H1 (cell line): ENCODE data around the gene INTU. TPM values are rescaled to one million over a fixed set of nuclear protein-coding genes. Genes with fewer than 3 reads are reported as not detected.

Experiments
- JUN ChIP-seq: IDR thresholded peaks from 2 replicates; pipeline ENCODE4 v1.6.1; 2011; ENCODE audit warnings: low read depth, mild to moderate bottlenecking, improper control_type of control experiment, low read length
- SP1 ChIP-seq: IDR thresholded peaks from 2 replicates; pipeline ENCODE4 v1.6.1; 2011; ENCODE audit warnings: low read depth, low read length
- TEAD4 ChIP-seq: IDR thresholded peaks from 2 replicates; pipeline ENCODE4 v1.6.1; 2012; ENCODE audit warnings: low read depth, low read length, inconsistent platforms, mixed read lengths
- polyA plus RNA-seq, 7 experiments: library from polyadenylated mRNA; depleted of rRNA in 3 of 7; stranded (reverse) in 5 of 7; unstranded in 2 of 7; fragments of >200 nt in 5 of 7; fragments of 200-250 nt in 2 of 7; gene quantifications; 1 replicate in 5 of 7; 2 replicates in 1 of 7; 4 replicates in 1 of 7; pipeline versions ENCODE4 v1.2.1 to v1.2.3, GENCODE V29; 2011 to 2013; ENCODE audit warnings: missing spikeins in 2 of 7, mixed read lengths in 2 of 7
- total RNA-seq: library from RNA; stranded (reverse); fragmentation: NEBNext Ultra II Directional; extraction: Animal tissue kit (Norgen Biotek cat#: 25700); gene quantifications from 2 replicates; pipeline ENCODE4 v1.2.1, GENCODE V29; 2021
- TF ChIP-seq, protein P1 (sequence below): fragments of 300-600 bp; sonication (generic); IDR thresholded peaks from 2 replicates; pipeline ENCODE4 v1.7.1; 2012; ENCODE audit warnings: low read length, moderate library complexity, mild to moderate bottlenecking, inconsistent platforms; ENCODE audit not compliant: insufficient replicate concordance

Gene INTU
- total and polyA plus RNA-seq, 2 of the 8 experiments (the other 6 are each of a cell fraction or from before 2014, with no cell fraction given) = 6.0 to 15.1 TPM

DNA sequence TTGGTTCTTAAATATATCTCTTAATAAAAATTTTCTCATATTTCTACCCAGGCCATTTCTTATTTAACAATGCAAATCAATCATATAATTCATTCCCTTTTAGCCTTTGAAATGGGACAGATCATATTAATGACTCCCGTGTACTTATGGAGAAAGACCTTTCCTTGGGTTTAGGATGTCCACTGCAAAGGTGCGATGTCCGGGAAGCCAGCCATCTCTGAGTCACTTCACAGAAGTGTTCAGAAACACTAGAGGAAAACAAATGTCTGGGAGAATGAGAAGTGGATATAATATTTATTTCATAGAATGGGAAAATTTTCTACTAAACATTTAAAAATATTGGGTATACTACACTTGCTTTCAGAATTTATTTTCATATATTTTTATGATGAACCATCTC lies 15.3 kb downstream of the INTU start (continued):
- TF ChIP-seq, protein P1, sequence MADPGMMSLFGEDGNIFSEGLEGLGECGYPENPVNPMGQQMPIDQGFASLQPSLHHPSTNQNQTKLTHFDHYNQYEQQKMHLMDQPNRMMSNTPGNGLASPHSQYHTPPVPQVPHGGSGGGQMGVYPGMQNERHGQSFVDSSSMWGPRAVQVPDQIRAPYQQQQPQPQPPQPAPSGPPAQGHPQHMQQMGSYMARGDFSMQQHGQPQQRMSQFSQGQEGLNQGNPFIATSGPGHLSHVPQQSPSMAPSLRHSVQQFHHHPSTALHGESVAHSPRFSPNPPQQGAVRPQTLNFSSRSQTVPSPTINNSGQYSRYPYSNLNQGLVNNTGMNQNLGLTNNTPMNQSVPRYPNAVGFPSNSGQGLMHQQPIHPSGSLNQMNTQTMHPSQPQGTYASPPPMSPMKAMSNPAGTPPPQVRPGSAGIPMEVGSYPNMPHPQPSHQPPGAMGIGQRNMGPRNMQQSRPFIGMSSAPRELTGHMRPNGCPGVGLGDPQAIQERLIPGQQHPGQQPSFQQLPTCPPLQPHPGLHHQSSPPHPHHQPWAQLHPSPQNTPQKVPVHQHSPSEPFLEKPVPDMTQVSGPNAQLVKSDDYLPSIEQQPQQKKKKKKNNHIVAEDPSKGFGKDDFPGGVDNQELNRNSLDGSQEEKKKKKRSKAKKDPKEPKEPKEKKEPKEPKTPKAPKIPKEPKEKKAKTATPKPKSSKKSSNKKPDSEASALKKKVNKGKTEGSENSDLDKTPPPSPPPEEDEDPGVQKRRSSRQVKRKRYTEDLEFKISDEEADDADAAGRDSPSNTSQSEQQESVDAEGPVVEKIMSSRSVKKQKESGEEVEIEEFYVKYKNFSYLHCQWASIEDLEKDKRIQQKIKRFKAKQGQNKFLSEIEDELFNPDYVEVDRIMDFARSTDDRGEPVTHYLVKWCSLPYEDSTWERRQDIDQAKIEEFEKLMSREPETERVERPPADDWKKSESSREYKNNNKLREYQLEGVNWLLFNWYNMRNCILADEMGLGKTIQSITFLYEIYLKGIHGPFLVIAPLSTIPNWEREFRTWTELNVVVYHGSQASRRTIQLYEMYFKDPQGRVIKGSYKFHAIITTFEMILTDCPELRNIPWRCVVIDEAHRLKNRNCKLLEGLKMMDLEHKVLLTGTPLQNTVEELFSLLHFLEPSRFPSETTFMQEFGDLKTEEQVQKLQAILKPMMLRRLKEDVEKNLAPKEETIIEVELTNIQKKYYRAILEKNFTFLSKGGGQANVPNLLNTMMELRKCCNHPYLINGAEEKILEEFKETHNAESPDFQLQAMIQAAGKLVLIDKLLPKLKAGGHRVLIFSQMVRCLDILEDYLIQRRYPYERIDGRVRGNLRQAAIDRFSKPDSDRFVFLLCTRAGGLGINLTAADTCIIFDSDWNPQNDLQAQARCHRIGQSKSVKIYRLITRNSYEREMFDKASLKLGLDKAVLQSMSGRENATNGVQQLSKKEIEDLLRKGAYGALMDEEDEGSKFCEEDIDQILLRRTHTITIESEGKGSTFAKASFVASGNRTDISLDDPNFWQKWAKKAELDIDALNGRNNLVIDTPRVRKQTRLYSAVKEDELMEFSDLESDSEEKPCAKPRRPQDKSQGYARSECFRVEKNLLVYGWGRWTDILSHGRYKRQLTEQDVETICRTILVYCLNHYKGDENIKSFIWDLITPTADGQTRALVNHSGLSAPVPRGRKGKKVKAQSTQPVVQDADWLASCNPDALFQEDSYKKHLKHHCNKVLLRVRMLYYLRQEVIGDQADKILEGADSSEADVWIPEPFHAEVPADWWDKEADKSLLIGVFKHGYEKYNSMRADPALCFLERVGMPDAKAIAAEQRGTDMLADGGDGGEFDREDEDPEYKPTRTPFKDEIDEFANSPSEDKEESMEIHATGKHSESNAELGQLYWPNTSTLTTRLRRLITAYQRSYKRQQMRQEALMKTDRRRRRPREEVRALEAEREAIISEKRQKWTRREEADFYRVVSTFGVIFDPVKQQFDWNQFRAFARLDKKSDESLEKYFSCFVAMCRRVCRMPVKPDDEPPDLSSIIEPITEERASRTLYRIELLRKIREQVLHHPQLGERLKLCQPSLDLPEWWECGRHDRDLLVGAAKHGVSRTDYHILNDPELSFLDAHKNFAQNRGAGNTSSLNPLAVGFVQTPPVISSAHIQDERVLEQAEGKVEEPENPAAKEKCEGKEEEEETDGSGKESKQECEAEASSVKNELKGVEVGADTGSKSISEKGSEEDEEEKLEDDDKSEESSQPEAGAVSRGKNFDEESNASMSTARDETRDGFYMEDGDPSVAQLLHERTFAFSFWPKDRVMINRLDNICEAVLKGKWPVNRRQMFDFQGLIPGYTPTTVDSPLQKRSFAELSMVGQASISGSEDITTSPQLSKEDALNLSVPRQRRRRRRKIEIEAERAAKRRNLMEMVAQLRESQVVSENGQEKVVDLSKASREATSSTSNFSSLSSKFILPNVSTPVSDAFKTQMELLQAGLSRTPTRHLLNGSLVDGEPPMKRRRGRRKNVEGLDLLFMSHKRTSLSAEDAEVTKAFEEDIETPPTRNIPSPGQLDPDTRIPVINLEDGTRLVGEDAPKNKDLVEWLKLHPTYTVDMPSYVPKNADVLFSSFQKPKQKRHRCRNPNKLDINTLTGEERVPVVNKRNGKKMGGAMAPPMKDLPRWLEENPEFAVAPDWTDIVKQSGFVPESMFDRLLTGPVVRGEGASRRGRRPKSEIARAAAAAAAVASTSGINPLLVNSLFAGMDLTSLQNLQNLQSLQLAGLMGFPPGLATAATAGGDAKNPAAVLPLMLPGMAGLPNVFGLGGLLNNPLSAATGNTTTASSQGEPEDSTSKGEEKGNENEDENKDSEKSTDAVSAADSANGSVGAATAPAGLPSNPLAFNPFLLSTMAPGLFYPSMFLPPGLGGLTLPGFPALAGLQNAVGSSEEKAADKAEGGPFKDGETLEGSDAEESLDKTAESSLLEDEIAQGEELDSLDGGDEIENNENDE = no peak
- TF ChIP-seq SP1 = no peak
- no peak for TF ChIP-seq JUN
- no peak for TF ChIP-seq TEAD4
- TF ChIP-seq, all 59 proteins: peak for 0
